ENCODE results near the gene CYP51A1. TPM values are rescaled to one million over a fixed set of nuclear protein-coding genes. Genes with fewer than 3 reads are reported as not detected.

The CYP51A1 gene
- total and polyA plus RNA-seq, 2 donors from 2014 or later, result 43.0 to 55.8 TPM

DNA sequence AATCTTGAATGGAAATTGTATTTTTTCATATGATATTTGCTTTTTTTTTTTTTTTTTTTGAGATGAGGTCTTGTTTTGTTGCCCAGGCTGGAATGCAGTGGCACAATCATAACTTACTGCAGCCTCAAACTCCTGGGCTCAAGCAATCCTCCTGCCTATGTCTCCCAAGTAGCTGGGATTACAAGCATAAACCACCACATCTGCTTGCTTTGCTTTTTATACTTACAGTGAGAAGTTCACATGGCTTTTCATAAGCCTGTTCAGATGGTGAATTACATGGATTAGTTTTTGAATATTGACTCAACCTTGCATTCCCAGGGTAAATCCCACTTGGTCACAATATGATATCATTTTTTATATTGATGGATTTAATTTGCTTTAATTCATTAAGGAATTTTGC lies 22.7 kb upstream of the CYP51A1 start:
- Histone ChIP-seq H3K36me3 (ENCODE audit: control insufficient read depth in 2 of 3, insufficient read depth in 3 of 3, low read length in 3 of 3) (no peaks in the 10 kb centered on the region), H3K9me3 (ENCODE audit: control insufficient read depth in 2 of 3, insufficient read depth in 1 of 3, low read length in 3 of 3) (no peaks in the 10 kb centered on the region), H3K4me1 (ENCODE audit: control insufficient read depth in 2 of 3, insufficient read depth in 2 of 3, low read depth in 1 of 3, low read length in 3 of 3) (no peaks in the 10 kb centered on the region), H3K27ac (ENCODE audit: low read depth in 2 of 2, low read length in 2 of 2) (no peak overlapping the region), H3K9ac (ENCODE audit: low read length in 3 of 3) (no peak overlapping the region), H3K4me3 (ENCODE audit: low read length in 3 of 3) (no peak overlapping the region), H3K27me3 (ENCODE audit: control insufficient read depth, insufficient read depth, low read length) (no peaks in the 10 kb centered on the region)
- FAIRE-seq (no peak), DNase-seq (no peak)
- intact Hi-C loops (cut with DNase I), result no loop called here
- TF ChIP-seq, protein P1, sequence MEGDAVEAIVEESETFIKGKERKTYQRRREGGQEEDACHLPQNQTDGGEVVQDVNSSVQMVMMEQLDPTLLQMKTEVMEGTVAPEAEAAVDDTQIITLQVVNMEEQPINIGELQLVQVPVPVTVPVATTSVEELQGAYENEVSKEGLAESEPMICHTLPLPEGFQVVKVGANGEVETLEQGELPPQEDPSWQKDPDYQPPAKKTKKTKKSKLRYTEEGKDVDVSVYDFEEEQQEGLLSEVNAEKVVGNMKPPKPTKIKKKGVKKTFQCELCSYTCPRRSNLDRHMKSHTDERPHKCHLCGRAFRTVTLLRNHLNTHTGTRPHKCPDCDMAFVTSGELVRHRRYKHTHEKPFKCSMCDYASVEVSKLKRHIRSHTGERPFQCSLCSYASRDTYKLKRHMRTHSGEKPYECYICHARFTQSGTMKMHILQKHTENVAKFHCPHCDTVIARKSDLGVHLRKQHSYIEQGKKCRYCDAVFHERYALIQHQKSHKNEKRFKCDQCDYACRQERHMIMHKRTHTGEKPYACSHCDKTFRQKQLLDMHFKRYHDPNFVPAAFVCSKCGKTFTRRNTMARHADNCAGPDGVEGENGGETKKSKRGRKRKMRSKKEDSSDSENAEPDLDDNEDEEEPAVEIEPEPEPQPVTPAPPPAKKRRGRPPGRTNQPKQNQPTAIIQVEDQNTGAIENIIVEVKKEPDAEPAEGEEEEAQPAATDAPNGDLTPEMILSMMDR (IDR thresholded peaks at IDR 0.05; ENCODE audit: borderline replicate concordance, extremely low read depth, insufficient read depth), result no peak

DNA sequence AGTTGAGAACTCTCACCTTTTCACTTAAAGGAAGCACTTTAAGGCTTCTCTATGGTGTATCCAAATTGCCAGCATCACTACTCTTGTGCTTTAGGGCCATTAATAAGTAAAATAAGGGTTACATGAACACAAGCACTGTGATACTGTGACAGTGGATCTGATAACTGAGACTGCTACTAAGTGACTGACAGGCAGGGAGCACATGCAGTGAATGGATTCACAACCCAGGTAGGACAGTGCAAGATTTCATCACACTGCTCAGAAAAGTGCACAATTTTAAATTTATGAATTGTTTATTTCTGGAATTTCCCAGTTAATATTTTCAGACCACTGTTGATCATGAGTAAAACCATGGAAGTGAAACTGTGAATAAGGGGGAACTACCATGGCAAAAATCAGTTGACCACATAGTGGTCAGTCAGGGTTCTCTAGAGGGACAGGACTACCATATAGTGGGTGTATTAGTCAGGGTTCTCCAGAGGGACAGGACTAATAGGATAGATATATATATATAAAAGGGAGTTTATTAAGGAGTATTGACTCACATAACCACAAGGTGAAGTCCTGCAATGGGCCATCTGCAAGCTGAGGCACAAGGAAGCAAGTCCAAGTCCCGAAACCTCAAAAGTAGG lies 20.9 kb upstream of the CYP51A1 start:
- no peaks in the 10 kb centered on the region for H3K36me3 ChIP-seq (ENCODE audit: control insufficient read depth in 2 of 3, insufficient read depth in 3 of 3, low read length in 3 of 3)
- H3K4me3 ChIP-seq (ENCODE audit: low read length in 3 of 3), result no peak overlapping the region
- no peaks in the 10 kb centered on the region for H3K9me3 ChIP-seq (ENCODE audit: control insufficient read depth in 2 of 3, insufficient read depth in 1 of 3, low read length in 3 of 3)
- no peak overlapping the region for H3K9ac ChIP-seq (ENCODE audit: low read length in 3 of 3)
- intact Hi-C loops (cut with DNase I), result no loop called here
- H3K4me1 ChIP-seq (ENCODE audit: control insufficient read depth in 2 of 3, insufficient read depth in 2 of 3, low read depth in 1 of 3, low read length in 3 of 3), result no peaks in the 10 kb centered on the region
- DNase-seq (no peak), FAIRE-seq (no peak)
- TF ChIP-seq, protein P1 (IDR thresholded peaks at IDR 0.05; ENCODE audit: borderline replicate concordance, extremely low read depth, insufficient read depth), result no peak
- no peaks in the 10 kb centered on the region for H3K27me3 ChIP-seq (ENCODE audit: control insufficient read depth, insufficient read depth, low read length)
- no peak overlapping the region for H3K27ac ChIP-seq (ENCODE audit: low read depth in 2 of 2, low read length in 2 of 2)

DNA sequence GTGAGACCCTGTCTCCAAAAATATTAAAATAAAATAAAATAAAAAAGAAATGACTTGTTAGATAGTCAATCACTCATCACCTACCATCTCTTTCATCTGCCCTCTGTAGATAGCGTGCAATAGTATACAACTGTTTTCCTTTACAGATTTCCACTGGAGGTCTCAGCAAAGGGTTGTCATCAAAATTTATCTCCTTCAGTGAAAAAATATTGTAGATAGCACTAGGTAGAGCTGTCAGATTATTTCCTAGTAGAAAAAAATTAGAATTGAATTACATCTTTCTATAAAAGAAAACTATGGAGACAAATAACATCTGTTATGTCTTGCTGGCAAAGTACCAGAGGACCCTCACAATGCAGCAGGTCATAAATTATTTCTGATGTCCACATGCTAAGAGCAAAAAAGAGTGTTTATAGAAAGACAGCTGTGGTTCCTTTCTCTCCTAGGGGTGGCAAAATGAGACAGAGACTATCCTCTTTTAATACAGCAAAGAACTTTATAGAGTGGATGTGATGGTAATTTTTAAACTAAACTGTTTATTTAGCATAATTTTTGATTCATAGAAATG lies 16.3 kb upstream of the CYP51A1 start:
- Histone ChIP-seq H3K27me3 (ENCODE audit: control insufficient read depth, insufficient read depth, low read length) (no peaks in the 10 kb centered on the region), H3K36me3 (ENCODE audit: control insufficient read depth in 2 of 3, insufficient read depth in 3 of 3, low read length in 3 of 3) (no peaks in the 10 kb centered on the region), H3K9me3 (ENCODE audit: control insufficient read depth in 2 of 3, insufficient read depth in 1 of 3, low read length in 3 of 3) (no peaks in the 10 kb centered on the region), H3K4me1 (ENCODE audit: control insufficient read depth in 2 of 3, insufficient read depth in 2 of 3, low read depth in 1 of 3, low read length in 3 of 3) (no peaks in the 10 kb centered on the region), H3K4me3 (ENCODE audit: low read length in 3 of 3) (no peak overlapping the region), H3K27ac (ENCODE audit: low read depth in 2 of 2, low read length in 2 of 2) (no peak overlapping the region), H3K9ac (ENCODE audit: low read length in 3 of 3) (no peak overlapping the region)
- TF ChIP-seq, protein P1 (IDR thresholded peaks at IDR 0.05; ENCODE audit: borderline replicate concordance, extremely low read depth, insufficient read depth), result no peak
- DNase-seq (peak in 1 of 5 donors; percentile 21), FAIRE-seq (no peak)
- intact Hi-C loops (cut with DNase I), result no loop called here
